ENCODE measurements around the gene TECR.

- TF ChIP-seq CTCF (IDR thresholded peaks at IDR 0.05) (no peak), POLR2A (IDR thresholded peaks at IDR 0.05) (no peak)
Measured at GRCh38 chr19:14550201-14550754, 20.9 kb downstream of the TECR start.

Measured in lower leg skin (tissue), 3 donors.